ENCODE data around the gene OR5AR1.
"Not testable (repeated sequence)": the region's sequence is repeated elsewhere in the genome, so short reads cannot be mapped to it uniquely, and the experiment has no call there.

DNA sequence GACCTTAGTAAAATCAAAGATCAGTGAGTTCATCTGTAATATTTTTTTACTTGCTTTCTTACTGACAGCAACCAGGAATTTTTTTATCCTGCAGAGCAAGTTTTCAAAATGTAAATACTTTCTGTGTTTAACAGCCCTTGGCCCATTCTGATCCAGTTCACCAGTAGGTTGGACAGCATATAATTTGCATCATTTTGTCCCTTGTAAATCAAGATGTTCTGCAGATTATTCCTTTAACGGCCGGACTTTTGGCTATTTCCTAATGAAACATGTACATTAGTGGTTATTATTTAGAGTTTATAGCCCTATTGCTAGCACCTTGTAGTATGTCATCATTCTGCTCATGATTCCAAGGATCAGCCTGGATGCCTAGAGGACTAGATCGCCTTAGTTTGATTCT is 27.7 kb downstream of the OR5AR1 start:
- TF ChIP-seq CTCF (conservative IDR thresholded peaks at IDR 0.05; ENCODE audit: low read length); EZH2phosphoT487 (IDR thresholded peaks at IDR 0.05; ENCODE audit: borderline replicate concordance, low read depth, low read length): not testable (repeated sequence)

All from OCI-LY7 (cell line).